Spleen (tissue), 7 donors: ENCODE measurements around the gene MX2.

Experiments
- POLR2A ChIP-seq, 3 donors: fragments of 450-650 bp; IDR thresholded peaks; one replicate each; pipeline ENCODE4 v1.5.1; 2017; ENCODE audit warnings: antibody characterized with exemption in 3 of 3, mild to moderate bottlenecking in 1 of 3
- POLR2AphosphoS5 ChIP-seq, 3 donors: sonication (generic); formaldehyde crosslinking; IDR thresholded peaks; one replicate each; pipeline ENCODE4 v1.5.1; 2017; ENCODE audit warnings: antibody characterized with exemption in 3 of 3
- TF ChIP-seq, protein P1 (sequence below), 11 experiments: fragments of 200-600 bp in 7 of 11; fragments of 450-650 bp in 4 of 11; sonication (generic) in 4 of 11; IDR thresholded peaks in 8 of 11; conservative IDR thresholded peaks in 3 of 11; 1 replicate in 7 of 11; 2 replicates in 4 of 11; pipeline versions ENCODE4 v1.4.0 to v1.8.0; 2016 to 2021; ENCODE audit warnings: antibody characterized with exemption in 11 of 11, inconsistent platforms in 4 of 11, mild to moderate bottlenecking in 1 of 11
- donor health status: DM: no; HTN: no; CAD: no; lungs with moderate emphysema.
- donor health status: DM: no; HTN: no; CAD: no.
- donor health status: DM: no; HTN: no; CAD: no.

DNA sequence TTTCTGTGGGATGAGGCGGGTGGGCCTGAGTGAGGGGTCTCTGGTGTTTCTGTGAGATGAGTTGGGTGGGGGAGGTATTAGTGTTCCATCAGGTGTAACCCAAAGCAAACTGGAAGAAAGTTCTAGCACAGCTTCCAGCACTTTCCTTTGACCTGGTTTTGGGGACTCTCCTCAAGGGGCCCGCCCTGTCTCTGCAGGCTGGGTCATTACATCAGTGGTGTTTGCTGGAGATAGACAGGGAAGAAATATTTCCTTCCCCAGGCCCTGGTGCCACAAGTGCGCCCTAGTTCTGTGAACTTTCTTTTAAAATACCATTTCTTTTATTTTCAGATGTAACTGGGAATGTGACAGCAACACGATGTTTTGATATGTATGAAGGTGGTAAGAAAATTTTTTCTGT lies 16.5 kb upstream of the MX2 start:
- no peak for TF ChIP-seq POLR2AphosphoS5 (IDR thresholded peaks at IDR 0.05)
- TF ChIP-seq, protein P1, sequence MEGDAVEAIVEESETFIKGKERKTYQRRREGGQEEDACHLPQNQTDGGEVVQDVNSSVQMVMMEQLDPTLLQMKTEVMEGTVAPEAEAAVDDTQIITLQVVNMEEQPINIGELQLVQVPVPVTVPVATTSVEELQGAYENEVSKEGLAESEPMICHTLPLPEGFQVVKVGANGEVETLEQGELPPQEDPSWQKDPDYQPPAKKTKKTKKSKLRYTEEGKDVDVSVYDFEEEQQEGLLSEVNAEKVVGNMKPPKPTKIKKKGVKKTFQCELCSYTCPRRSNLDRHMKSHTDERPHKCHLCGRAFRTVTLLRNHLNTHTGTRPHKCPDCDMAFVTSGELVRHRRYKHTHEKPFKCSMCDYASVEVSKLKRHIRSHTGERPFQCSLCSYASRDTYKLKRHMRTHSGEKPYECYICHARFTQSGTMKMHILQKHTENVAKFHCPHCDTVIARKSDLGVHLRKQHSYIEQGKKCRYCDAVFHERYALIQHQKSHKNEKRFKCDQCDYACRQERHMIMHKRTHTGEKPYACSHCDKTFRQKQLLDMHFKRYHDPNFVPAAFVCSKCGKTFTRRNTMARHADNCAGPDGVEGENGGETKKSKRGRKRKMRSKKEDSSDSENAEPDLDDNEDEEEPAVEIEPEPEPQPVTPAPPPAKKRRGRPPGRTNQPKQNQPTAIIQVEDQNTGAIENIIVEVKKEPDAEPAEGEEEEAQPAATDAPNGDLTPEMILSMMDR (IDR thresholded peaks at IDR 0.05 in 8 of 11, conservative IDR thresholded peaks at IDR 0.05 in 3 of 11), result no peak
- no peak for TF ChIP-seq POLR2A (IDR thresholded peaks at IDR 0.05)
